Adrenal gland (tissue), 12 donors: ENCODE measurements around the gene HORMAD2. TPM values are rescaled to one million over a fixed set of nuclear protein-coding genes. Genes with fewer than 3 reads are reported as not detected.

ENCODE experiments used
- DNase-seq, 7 donors: peaks; one replicate each; pipeline ENCODE4 v3.0.0-alpha.2; 2019 to 2020
- H3K27ac ChIP-seq, 5 donors: fragments of 200-600 bp; sonication (generic) in 4 of 5; 1 replicate in 3 of 5; 2 replicates in 2 of 5; pipeline versions ENCODE4 v1.5.1 to v1.8.0; 2016 to 2020; ENCODE audit warnings: mild to moderate bottlenecking in 1 of 5
- H3K27me3 ChIP-seq: fragments of 200-600 bp; 2 replicates; pipeline ENCODE4 v1.8.0; 2021
- H3K36me3 ChIP-seq, 2 donors: fragments of 200-600 bp; replicated peaks in 1 of 2; 1 replicate in 1 of 2; 2 replicates in 1 of 2; pipeline versions ENCODE4 v1.5.1 to v1.8.0; 2018 to 2022
- H3K4me1 ChIP-seq, 2 donors: fragments of 200-600 bp; replicated peaks in 1 of 2; 1 replicate in 1 of 2; 2 replicates in 1 of 2; pipeline versions ENCODE4 v1.5.1 to v1.8.0; 2018 to 2021
- H3K4me3 ChIP-seq, 4 donors: fragments of 200-600 bp; sonication (generic) in 3 of 4; one replicate each; pipeline ENCODE4 v1.5.1; 2016 to 2018
- H3K9me3 ChIP-seq, 3 donors: fragments of 200-600 bp; sonication (generic) in 1 of 3; replicated peaks in 1 of 3; 1 replicate in 2 of 3; 2 replicates in 1 of 3; pipeline versions ENCODE4 v1.5.1 to v1.8.0; 2016 to 2021
- CTCF ChIP-seq, 6 experiments: fragments of 450-650 bp in 4 of 6; fragments of 200-600 bp in 2 of 6; sonication (generic) in 1 of 6; IDR thresholded peaks; 1 replicate in 5 of 6; 2 replicates in 1 of 6; pipeline versions ENCODE4 v1.5.1 to v1.8.0; 2016 to 2021; ENCODE audit warnings: antibody characterized with exemption in 6 of 6, mild to moderate bottlenecking in 2 of 6, moderate library complexity in 1 of 6
- POLR2A ChIP-seq, 2 donors: fragments of 450-650 bp; IDR thresholded peaks; one replicate each; pipeline ENCODE4 v1.6.1; 2017; ENCODE audit warnings: antibody characterized with exemption in 2 of 2, mild to moderate bottlenecking in 2 of 2, moderate library complexity in 1 of 2
- WGBS, 4 donors: extraction: QIAGEN DNeasy Blood & Tissue Kit in 2 of 4; methylation state at CpG; one replicate each; pipeline versions ENCODE4 v1.1.5 to v1.1.7; 2013 to 2017; 5-methylcytosine and 5-hydroxymethylcytosine counted together
- intact Hi-C, 2 donors: fragments of 100-400 bp; cut with DNase I; formaldehyde crosslinking; loops; one replicate each; pipeline versions ENCODE4 v1.14.1 to v1.15.0; 2022 to 2023
- polyA plus RNA-seq, 3 donors: library from polyadenylated mRNA; stranded (reverse); fragments of 200-250 nt in 2 of 3; fragments of 350-450 nt in 1 of 3; fragmentation: Illumina TruSeq in 1 of 3; extraction: RNeasy Lipid Tissue Mini Kit (QIAGEN cat#74804) in 1 of 3; gene quantifications; one replicate each; pipeline ENCODE4 v1.2.3, GENCODE V29; 2013 to 2014
- total RNA-seq, 9 donors: library from RNA; depleted of rRNA in 4 of 9; stranded (reverse); fragments of >200 nt in 4 of 9; fragments of 120-200 nt in 1 of 9; fragmentation: NEBNext Ultra II Directional in 1 of 9; extraction: Animal tissue kit (Norgen Biotek cat#: 25700) in 1 of 9; gene quantifications; one replicate each; pipeline versions ENCODE4 v1.1.0 to v1.2.4, GENCODE V29; 2013 to 2023
- donor health status: healthy with polysubstance abuse.
- donor health status: Bipolar disorder and iron deficiency.
- donor health status: DM: yes; HTN: yes; CAD: no.
- donor health status: DM: no; HTN: no; CAD: no.
- donor health status: DM: no; HTN: no; CAD: no.
- donor health status: DM: yes; HTN: yes; CAD: no.

The HORMAD2 gene
- total and polyA plus RNA-seq, 12 donors = not detected

DNA sequence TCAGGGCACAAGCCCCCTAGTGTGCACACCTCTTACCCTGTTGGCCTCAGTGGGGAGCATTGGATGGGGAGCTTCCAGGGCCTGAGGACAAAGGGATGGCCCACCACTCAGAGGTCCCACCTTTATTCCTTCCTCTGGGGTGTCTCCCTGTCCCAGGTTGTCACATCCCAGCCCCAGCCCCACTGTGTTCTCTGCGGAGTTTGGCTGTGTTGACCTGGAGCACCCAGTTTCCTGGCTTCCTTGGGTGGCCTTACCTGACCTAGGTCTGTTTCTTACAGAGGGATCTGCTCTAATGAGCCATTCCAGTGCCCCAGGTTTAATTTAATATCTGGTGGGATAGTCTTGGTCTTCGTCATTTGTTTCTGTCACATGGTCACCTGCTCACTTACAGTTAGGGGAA lies 38.8 kb upstream of the HORMAD2 start:
- no peaks in the 10 kb centered on the region for H3K27me3 ChIP-seq
- no peak overlapping the region for H3K4me3 ChIP-seq
- DNase-seq = no peak
- TF ChIP-seq CTCF (IDR thresholded peaks at IDR 0.05) (no peak), POLR2A (IDR thresholded peaks at IDR 0.05) (no peak)
- intact Hi-C loops = no loop called here
- WGBS, 4 donors = 52 to 100% (median 82%) methylated on average over 2 of the region's 2 CpGs
- H3K4me1 ChIP-seq = peaks cover 6 to 12% of the 10 kb centered on the region in 2 donors
- no peaks in the 10 kb centered on the region for H3K9me3 ChIP-seq
- no peak overlapping the region for H3K27ac ChIP-seq
- no peaks in the 10 kb centered on the region for H3K36me3 ChIP-seq

GRCh38 chr22:30041881-30042280 lies 38.4 kb upstream of the HORMAD2 start:
- intact Hi-C loops = no loop called here
- Histone ChIP-seq H3K4me3 (no peak overlapping the region), H3K27ac (no peak overlapping the region), H3K27me3 (no peaks in the 10 kb centered on the region), H3K9me3 (no peaks in the 10 kb centered on the region), H3K36me3 (no peaks in the 10 kb centered on the region), H3K4me1 (peaks cover 6 to 12% of the 10 kb centered on the region in 2 donors)
- TF ChIP-seq CTCF (IDR thresholded peaks at IDR 0.05) (no peak), POLR2A (IDR thresholded peaks at IDR 0.05) (no peak)
- 90 to 94% (median 92%) methylated on average over 2 of the region's 2 CpGs for WGBS, 4 donors
- DNase-seq = no peak

DNA sequence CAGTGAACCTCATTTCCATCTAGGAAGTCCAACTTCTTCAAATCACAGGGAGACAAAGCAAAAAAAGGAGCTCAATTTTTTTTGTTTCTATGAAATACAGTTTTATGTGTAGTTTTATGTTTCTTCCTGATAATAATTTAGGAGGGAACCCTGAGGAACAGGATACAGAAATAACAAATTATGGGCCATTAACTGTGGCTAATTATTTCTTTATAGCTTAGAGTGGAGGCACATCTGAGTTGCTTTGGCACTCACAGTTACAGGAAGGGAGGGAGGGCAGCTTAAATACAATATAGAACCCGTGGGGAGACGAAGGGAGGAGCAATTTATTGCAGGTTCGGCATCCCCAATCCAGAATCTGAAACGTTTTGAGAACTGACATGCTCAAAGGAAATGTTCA lies 37.1 kb upstream of the HORMAD2 start:
- Histone ChIP-seq H3K4me1 (peaks cover 6 to 12% of the 10 kb centered on the region in 2 donors), H3K4me3 (no peak overlapping the region), H3K27ac (no peak overlapping the region), H3K9me3 (no peaks in the 10 kb centered on the region), H3K36me3 (no peaks in the 10 kb centered on the region), H3K27me3 (no peaks in the 10 kb centered on the region)
- WGBS, 4 donors = 46 to 78% (median 65%) methylated on average over 4 of the region's 4 CpGs
- intact Hi-C loops = no loop called here
- TF ChIP-seq CTCF (IDR thresholded peaks at IDR 0.05) = no peak
- no peak for TF ChIP-seq POLR2A (IDR thresholded peaks at IDR 0.05)
- DNase-seq = no peak

- DNase-seq = peak in 6 of 7 donors; percentile 44 to 66 (median 56)
- H3K9me3 ChIP-seq = no peaks in the 10 kb centered on the region
- peaks cover 6 to 12% of the 10 kb centered on the region in 2 donors for H3K4me1 ChIP-seq
- WGBS, 4 donors = 37 to 54% (median 48%) methylated on average over 3 of the region's 3 CpGs
- no peaks in the 10 kb centered on the region for H3K27me3 ChIP-seq
- no peak overlapping the region for H3K4me3 ChIP-seq
- intact Hi-C loops = no loop called here
- no peaks in the 10 kb centered on the region for H3K36me3 ChIP-seq
- peak overlapping the region in 2 of 5 donors; percentile 6 to 27 for H3K27ac ChIP-seq
- TF ChIP-seq POLR2A (IDR thresholded peaks at IDR 0.05) = no peak
- TF ChIP-seq CTCF (IDR thresholded peaks at IDR 0.05) = no peak
These were observed 35.9 kb upstream of the HORMAD2 start for GRCh38 chr22:30044369-30044768.
